Stimulated activated CD4-positive, alpha-beta T cell treated with anti-CD3 and anti-CD28 coated beads, Interleukin-4, amount 100 ng/mL, for 1 hour (primary cell): ENCODE results near the gene HDDC3.

Experiments used
- DNase-seq: peaks from one replicate; pipeline ENCODE4 v3.0.0-alpha.2; 2020

Gene HDDC3

GRCh38 chr15:90889736-90890456, 42.5 kb downstream of the HDDC3 start:
- no peak for DNase-seq

- DNase-seq = no peak
These were observed 43.0 kb downstream of the HDDC3 start for GRCh38 chr15:90889313-90889730.

- no peak for DNase-seq
These were observed 45.3 kb downstream of the HDDC3 start for GRCh38 chr15:90887037-90887481.

- no peak for DNase-seq
These were observed 46.1 kb downstream of the HDDC3 start for GRCh38 chr15:90886291-90886614.

GRCh38 chr15:90885432-90886290, 46.7 kb downstream of the HDDC3 start:
- DNase-seq = peak; percentile 84

- DNase-seq = no peak
These were observed 47.5 kb downstream of the HDDC3 start for GRCh38 chr15:90884719-90885431.

- DNase-seq = no peak
These were observed 48.2 kb downstream of the HDDC3 start, which contains the start of gene FES for GRCh38 chr15:90883976-90884718. Gene FES, plus strand, starts transcription at chr15:90884504. Its CDS starts 542 bp downstream, at chr15:90885046.

GRCh38 chr15:90883526-90883975, 48.8 kb downstream of the HDDC3 start:
- DNase-seq = no peak

- DNase-seq = no peak
These were observed 49.4 kb downstream of the HDDC3 start for GRCh38 chr15:90882781-90883525.

GRCh38 chr15:90881978-90882721, 50.2 kb downstream of the HDDC3 start:
- no peak for DNase-seq

- no peak for DNase-seq
These were observed 51.0 kb downstream of the HDDC3 start for GRCh38 chr15:90881181-90881977.

GRCh38 chr15:90880381-90881145, 51.8 kb downstream of the HDDC3 start:
- no peak for DNase-seq
